HG02973 (cell line): Measurements from ENCODE around the gene CLDN18.

Experiments
- ATAC-seq: cut with Tn5 transposase; IDR thresholded peaks from one replicate; pipeline ENCODE4 v1.9.1; 2021; ENCODE audit warnings: moderate library complexity; ENCODE audit not compliant: unreplicated experiment

CLDN18 gene

GRCh38 chr3:138023754-138024153 is 13.8 kb downstream of the CLDN18 start:
- peak; percentile 44 for ATAC-seq

GRCh38 chr3:138025553-138025952 is 15.6 kb downstream of the CLDN18 start:
- no peak for ATAC-seq

GRCh38 chr3:138027821-138028220 is 17.9 kb downstream of the CLDN18 start:
- ATAC-seq, result no peak

GRCh38 chr3:138030734-138031280 is 20.8 kb downstream of the CLDN18 start:
- no peak for ATAC-seq

- no peak for ATAC-seq
These were observed 21.6 kb downstream of the CLDN18 start for GRCh38 chr3:138031536-138031935.

- no peak for ATAC-seq
These were observed 22.6 kb downstream of the CLDN18 start for GRCh38 chr3:138032567-138032966.

GRCh38 chr3:138033202-138033691 is 23.3 kb downstream of the CLDN18 start:
- no peak for ATAC-seq

GRCh38 chr3:138034918-138035317 is 25.0 kb downstream of the CLDN18 start:
- ATAC-seq, result no peak

- ATAC-seq, result no peak
These were observed 26.6 kb downstream of the CLDN18 start for GRCh38 chr3:138036572-138036971.

- no peak for ATAC-seq
These were observed 28.9 kb downstream of the CLDN18 start for GRCh38 chr3:138038725-138039462.

GRCh38 chr3:138042043-138042442 is 32.1 kb downstream of the CLDN18 start:
- no peak for ATAC-seq

- ATAC-seq, result no peak
These were observed 33.5 kb downstream of the CLDN18 start for GRCh38 chr3:138043266-138044029.

GRCh38 chr3:138046085-138046484 is 36.1 kb downstream of the CLDN18 start:
- ATAC-seq, result no peak

- peak; percentile 62 for ATAC-seq
These were observed 37.0 kb downstream of the CLDN18 start for GRCh38 chr3:138046955-138047354.

GRCh38 chr3:138047596-138048158 is 37.7 kb downstream of the CLDN18 start:
- no peak for ATAC-seq

- ATAC-seq, result no peak
These were observed 39.4 kb downstream of the CLDN18 start for GRCh38 chr3:138049157-138049919.

GRCh38 chr3:138051947-138052802 is 42.2 kb downstream of the CLDN18 start:
- peak; percentile 81 for ATAC-seq

GRCh38 chr3:138054057-138054456 is 44.1 kb downstream of the CLDN18 start:
- no peak for ATAC-seq

GRCh38 chr3:138057384-138057783 is 47.4 kb downstream of the CLDN18 start:
- ATAC-seq, result no peak

- ATAC-seq, result no peak
These were observed 49.3 kb downstream of the CLDN18 start for GRCh38 chr3:138059261-138059660.
